ENCODE results near the gene TBC1D4. TPM values are rescaled to one million over a fixed set of nuclear protein-coding genes. Genes with fewer than 3 reads are reported as not detected.

The TBC1D4 gene, protein sequence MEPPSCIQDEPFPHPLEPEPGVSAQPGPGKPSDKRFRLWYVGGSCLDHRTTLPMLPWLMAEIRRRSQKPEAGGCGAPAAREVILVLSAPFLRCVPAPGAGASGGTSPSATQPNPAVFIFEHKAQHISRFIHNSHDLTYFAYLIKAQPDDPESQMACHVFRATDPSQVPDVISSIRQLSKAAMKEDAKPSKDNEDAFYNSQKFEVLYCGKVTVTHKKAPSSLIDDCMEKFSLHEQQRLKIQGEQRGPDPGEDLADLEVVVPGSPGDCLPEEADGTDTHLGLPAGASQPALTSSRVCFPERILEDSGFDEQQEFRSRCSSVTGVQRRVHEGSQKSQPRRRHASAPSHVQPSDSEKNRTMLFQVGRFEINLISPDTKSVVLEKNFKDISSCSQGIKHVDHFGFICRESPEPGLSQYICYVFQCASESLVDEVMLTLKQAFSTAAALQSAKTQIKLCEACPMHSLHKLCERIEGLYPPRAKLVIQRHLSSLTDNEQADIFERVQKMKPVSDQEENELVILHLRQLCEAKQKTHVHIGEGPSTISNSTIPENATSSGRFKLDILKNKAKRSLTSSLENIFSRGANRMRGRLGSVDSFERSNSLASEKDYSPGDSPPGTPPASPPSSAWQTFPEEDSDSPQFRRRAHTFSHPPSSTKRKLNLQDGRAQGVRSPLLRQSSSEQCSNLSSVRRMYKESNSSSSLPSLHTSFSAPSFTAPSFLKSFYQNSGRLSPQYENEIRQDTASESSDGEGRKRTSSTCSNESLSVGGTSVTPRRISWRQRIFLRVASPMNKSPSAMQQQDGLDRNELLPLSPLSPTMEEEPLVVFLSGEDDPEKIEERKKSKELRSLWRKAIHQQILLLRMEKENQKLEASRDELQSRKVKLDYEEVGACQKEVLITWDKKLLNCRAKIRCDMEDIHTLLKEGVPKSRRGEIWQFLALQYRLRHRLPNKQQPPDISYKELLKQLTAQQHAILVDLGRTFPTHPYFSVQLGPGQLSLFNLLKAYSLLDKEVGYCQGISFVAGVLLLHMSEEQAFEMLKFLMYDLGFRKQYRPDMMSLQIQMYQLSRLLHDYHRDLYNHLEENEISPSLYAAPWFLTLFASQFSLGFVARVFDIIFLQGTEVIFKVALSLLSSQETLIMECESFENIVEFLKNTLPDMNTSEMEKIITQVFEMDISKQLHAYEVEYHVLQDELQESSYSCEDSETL (N-terminal part only)
- total RNA-seq = 15.1 and 20.1 TPM in 2 replicates

DNA sequence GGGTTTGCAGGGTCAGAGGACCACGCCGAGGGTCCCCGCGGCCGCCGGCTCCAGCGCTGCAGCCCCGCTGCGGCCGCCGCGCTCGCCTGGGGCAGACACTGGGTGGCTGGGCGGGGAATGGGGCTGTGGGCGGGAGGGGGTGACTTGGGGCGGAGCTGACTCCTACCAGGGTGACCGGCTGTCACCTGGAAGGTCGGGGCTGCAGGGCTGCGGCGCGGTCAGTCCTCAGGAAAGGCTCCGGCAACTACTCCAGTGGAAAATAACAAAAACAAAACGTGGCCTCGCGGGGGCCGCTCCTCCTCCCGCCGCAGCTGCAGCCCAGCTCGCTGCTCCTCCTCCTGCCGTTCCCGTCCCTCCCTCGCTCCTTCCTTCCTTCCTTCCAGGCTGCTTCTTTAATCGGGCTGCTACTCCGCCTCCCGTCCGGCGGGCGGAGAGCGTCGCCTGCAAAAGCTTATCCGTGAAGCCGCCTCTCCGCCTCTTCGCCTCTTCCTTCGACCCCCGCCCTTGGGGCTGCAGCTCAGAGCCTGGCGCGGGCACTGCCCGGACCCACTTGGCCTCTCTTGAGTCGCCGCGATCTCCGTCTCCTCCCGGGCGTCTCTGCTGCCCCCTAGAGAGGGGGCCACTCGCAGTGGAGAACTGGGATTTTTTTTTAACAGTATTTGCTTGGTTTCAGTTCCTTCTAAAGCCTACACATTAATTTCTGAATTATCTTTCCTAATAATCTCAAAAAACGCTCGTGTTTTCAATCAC lies at the start of gene TBC1D4:
Gene TBC1D4 (minus strand): TSS at position 100 of the 750 bp plus-strand sequence. CDS start 402 bp downstream, outside the sequence.
- peak; percentile 82 for DNase-seq (ENCODE audit: low read depth)

DNA sequence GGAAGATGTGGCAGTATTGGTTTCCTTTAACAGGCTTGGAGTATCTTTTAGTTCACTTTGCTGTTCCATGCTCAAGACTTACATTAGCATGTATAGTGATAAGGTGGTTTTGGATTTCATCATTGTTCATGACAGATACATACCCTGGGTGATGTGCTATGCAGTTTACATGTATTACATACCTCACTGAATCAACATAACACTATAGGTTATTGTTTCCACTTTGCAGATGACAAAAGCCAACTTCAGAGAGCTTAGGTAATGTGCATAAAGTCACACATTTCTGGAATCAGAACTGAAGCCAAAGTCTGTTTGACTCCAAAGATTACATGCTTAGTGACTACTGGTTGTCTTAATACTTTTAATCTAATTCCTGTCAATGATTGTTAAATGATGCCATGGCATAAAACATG lies 48.6 kb upstream of the TBC1D4 start:
- DNase-seq (ENCODE audit: low read depth) = no peak

DNA sequence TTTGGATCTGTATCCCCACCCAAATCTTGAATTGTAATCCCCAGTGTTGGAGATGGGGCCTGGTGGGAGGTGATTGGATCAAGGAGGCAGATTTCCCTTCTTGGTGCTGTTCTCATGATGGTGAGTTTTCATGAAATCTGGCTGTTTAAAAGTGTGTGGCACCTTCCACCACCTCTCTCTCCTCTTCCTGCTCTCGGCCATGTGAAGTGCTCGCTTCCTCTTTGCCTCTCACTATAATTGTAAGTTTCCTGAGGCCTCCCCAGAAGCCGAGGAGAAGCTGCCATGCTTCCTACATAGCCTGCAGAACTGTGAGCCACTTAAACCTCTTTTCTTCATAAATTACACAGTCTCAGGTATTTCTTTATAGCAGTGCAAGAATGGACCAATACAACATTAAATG lies 40.0 kb upstream of the TBC1D4 start:
- DNase-seq (ENCODE audit: low read depth) = no peak

DNA sequence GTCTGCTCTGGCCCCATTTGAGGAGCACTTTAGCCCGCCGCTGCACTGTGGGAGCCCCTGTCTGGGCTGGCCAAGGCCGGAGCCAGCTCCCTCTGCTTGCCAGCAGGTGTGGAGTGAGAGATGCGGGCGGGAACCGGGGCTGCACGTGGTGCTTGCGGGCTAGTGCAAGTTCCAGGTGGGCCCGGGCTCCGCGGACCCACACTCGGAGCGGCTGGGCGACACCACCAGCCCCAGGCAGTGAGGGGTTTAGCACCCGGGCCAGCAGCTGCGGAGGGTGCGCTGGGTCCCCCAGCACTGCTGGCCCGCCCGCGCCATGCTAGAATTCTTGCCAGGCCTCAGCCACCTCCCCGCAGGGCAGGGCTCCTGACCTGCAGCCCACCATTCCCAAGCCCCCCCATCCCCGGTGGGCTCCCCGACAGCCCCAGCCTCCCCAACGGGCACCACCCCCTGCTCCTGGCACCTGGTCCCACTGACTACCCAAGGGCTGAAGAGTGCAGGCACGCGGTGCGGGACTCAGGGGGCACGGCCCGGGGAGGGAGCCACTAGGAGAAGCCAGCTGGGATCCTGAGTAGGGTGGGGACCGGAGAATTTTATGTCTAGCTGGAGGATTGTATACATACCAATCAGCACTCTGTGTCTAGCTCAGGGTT lies 36.6 kb upstream of the TBC1D4 start:
- no peak for DNase-seq (ENCODE audit: low read depth)

DNA sequence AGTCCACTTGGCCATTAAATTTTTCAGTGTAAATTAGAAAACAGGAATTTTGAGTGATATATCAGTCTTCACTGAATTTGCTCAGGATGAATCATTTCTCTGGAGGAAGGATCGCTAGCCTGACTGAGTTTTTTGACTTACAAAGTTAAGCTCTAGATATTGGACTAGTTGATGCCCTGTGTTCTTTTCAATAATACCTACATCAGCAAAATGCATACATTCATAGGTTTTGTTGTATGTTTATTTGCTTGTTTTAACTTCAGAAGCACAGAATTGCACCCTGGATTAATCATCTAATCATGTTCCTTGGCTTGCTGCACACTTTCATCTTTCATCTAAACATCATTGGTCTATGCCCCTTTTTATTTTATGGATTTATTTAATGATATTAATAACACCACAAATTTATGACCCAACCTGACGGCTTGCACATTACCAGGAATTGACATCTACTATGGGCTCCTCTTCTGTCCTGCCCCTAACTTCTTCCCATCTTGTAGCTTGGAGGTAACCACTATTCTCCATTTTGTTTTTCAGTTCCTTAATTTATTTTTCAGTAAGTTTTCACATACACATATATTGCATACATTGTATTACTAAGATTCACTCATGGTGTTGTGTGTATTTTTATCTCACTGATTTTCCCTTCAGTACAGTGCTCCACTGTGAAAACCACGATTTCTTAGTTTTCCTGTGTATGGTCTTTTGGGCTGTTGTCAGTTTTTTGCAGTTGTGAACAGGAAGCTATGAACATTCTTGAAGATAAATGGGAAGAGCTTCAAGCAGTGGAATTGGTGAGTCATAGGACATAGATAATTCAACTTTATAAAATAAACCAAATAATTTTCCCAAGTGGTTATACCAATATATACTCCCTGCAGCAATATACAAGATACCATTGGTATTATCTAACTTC lies 32.4 kb upstream of the TBC1D4 start:
- DNase-seq (ENCODE audit: low read depth) = no peak

DNA sequence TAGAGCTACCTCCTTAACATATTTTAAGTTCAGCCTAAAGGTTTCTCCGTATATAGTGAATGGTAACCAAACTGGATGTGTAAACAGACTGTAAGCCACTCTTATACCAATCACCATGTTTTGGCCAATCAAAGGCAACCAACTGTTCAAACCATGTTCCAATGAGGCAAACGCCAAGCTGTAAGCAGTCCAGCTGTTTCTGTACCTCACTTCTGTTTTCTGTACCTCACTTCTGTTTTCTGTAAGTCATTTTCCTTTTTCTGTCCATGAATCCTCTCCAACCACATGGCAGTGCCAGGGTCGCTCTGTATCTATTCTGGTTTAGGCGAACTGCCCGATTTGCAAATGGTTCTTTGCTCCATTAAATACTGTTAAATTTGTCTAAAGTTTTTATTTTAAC lies 31.3 kb upstream of the TBC1D4 start:
- no peak for DNase-seq (ENCODE audit: low read depth)

DNA sequence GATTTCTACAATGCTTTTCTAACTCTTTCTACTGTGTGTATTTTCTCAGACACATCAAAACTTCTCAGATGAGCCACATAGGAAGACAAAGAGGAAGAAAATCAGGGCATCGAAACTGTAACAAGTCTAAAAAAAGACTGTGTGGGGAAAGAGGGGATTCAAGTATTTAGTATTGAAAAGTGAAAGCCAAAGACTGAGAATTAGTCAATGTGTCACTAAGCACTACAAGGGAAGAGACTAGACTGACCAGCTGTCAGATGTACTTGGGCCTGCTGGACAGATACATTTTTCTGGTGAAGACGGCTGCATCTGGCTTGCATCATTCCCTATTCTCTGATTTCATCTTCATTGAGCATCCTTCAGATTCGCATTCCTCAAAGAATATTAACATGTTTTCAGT lies 30.3 kb upstream of the TBC1D4 start:
- no peak for DNase-seq (ENCODE audit: low read depth)

DNA sequence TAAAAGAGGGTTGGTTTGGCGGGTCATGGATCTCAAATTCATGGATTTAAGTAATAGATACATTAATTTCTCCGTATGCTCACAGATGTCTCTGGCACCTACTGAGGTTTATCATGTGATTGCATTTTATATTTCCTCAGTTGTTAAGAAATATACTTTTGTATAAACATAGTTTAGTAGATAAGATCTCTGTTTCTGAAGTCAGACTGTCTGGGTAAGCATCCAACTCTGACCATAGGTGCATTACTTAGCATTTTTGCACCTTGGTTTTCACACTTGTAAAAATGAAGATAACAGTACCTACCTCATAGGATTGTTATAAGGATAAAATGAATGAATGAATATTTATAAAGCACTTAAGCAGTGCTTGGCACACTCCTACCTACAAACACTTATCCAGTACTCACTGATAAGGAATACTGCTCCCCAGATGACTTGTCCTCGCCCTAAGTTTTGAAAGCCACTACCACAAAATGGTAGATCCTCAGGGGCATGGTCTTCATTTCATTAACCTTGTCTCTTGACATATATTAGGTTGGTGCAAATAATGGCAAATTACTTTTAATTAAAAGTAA lies 29.2 kb upstream of the TBC1D4 start:
- DNase-seq (ENCODE audit: low read depth) = no peak

DNA sequence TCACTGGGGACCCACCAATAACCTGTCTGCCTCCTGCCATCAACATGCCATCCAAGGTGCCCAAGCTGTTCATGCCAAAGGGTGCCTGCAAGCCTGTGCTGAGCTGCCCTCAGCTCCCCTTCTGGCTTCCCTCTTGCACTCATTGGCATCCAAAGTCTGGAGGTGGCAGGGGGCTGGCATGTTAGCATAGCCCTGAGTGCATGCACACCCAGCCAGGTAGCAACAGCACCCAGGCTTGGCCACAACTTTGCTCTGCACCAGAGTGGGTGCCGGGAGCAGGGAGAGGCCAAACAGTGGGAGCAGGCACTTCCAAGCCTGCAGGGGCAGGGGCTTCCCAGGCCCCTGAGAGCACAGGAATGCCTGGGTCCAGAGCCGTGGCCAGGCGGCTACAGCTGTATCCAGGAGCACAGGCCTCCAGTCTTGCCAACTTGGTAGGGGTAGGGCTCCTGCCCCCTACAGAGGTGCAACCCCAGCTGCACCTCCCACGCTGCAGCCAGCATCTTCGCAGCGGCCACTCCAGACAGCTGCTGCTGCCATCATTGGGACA lies 26.1 kb upstream of the TBC1D4 start:
- DNase-seq (ENCODE audit: low read depth) = no peak

DNA sequence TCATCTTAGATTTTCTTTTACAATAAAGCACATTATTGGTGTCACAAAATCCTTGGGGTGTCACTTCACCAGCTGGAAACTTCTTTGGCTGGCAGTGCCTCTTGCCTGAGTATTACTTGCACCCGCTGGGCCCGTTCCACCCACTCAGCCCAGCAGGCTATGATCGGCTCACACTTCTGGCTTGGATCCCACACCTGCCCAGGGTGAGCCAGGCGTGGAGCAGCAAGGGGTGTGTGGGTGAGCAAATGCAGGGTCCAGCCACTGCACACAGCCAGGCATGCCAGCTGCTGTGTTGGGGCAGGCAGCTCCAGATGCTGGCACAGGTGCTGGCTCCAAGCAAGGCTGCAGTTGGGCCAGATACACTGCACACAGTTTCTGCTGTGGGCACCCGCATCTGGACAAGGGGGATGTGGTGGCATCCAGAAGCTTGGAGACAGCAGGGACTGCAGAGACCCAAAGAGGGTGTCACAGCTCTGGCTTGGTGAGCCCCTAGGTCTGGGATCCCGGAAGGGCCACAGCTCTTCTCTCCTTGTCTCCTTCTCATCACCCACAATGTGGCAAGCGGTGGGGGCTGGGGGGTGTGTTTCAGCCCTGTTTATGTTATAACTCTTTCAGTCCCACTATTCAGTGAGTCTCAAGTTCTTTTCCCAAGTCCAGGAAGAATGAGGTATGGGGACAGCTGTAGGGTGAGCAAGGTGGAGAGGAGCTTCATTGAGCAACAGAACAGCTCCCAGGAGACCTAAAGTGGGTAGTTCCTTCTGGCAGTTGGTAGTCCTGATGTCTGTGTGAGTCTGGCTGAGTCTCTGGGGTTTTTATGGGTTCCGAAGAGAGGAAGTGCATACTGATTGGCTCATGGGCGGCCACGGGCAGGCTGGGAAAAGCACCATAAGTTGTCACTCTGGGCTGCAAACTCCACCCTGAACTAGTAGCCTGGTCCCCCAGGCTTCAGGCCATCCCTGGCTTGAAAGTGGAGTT lies 25.3 kb upstream of the TBC1D4 start:
- peak; percentile 34 for DNase-seq (ENCODE audit: low read depth)

DNA sequence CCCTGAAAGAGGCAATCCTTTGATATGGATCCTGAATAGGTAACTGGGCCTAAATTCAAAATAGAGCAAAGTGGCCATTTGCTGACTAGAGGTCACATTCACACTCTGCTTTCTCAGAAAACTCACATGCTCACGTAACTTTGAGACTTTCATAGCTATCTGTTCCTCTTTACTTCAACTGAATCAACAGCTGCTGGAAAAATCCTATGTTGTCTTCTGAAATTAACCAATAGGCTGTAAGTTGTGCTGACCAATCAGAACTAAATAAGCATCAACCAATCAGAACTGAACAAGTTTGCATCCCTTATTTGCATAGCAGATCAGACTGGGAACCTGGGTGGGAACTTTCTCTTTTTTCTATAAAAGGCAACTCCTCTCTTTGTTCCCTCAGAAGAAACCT lies 24.0 kb upstream of the TBC1D4 start:
- DNase-seq (ENCODE audit: low read depth) = no peak

DNA sequence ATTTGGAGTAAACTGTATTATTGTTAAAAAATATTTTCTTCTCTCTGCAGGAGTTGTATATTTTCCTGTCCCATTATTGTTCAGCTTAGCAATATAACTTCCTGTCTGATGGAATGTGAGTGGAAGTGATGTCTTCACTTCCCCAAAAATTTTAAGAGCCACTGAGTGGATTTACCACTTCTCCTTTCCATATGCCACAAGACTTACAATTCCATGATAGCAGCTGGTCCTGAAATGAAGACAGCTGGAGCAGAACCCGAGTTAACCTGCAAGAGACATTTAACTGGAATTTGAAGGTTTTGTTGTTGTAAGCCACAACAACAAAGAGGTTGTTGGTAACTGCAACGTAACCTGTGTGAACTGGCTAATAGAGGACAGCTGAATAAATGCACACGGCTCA lies 23.4 kb upstream of the TBC1D4 start:
- DNase-seq (ENCODE audit: low read depth) = no peak

DNA sequence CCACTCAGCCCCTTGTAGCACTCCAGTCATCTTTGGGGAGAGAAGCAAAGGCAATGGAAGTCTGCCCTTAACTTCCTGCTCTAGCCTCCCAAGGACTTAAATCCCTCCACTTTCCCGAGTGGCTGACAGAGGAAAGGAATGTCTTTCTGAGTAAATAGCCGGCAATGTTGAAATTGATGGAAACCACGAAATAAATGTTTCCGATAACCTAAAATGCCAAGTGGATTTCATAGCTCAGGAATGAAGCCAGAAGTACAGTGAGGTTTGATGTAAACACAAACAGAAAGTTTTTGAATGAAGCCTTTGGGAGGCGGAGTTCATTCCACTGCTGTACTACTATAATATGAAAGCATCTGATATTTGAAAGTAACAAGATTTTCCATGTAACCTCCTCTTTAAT lies 14.0 kb upstream of the TBC1D4 start:
- no peak for DNase-seq (ENCODE audit: low read depth)

DNA sequence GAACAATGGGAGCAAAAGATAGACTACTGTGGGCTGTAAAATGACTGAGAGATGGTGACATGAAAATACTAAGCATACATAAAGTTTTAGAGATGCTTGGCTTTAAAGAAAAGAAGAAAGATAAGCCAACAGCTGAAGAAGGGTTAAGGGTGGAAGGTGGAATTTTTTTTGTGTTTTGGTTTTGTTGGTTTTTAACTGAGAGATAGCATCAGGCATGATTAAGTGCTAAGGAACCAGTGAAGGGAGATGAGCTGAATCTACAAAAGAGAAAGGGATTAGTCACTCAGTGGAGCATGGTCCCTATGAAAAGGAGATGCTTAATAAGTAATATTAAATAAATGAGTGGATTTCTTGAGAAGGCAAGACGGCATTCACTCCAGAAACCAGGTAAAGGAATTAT lies 12.5 kb upstream of the TBC1D4 start:
- no peak for DNase-seq (ENCODE audit: low read depth)

DNA sequence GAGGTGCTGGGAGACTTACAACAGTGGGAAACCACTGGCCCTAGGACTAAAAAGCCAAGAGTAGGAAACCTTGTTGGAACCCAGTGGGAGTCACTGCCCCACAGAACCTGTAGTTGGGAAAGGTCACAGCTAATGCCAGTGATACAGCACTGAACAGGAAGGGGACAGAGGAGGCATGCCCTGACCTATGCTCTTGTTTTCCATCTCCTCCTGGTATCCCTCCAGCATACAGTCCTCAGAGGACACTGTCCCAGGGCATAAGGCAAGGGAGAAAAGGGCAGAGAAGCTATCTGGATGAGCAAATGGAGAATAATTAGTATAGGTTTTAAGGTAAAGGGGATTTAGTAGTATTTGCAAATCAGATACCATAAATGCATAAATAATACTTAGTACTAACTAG lies 11.2 kb upstream of the TBC1D4 start:
- DNase-seq (ENCODE audit: low read depth) = no peak

DNA sequence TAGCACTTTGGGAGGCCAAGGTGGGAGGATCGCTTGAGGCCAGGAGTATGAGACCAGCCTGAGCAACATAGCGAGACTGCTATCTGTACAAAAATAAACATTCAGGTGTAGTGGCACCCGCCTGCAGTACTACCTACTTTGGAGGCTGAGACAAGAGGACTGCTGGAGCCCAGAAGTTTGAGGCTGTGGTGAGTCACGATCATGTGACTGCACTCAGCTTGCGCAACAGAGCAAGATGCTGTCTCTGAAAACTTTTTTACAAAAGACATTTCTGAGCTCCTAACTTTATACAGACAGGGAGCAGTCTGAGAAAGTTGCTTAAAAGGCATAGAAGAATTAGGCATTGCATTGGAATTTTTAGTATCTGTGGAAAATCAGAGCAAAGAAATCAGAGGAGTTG lies 10.4 kb upstream of the TBC1D4 start:
- DNase-seq (ENCODE audit: low read depth) = no peak

DNA sequence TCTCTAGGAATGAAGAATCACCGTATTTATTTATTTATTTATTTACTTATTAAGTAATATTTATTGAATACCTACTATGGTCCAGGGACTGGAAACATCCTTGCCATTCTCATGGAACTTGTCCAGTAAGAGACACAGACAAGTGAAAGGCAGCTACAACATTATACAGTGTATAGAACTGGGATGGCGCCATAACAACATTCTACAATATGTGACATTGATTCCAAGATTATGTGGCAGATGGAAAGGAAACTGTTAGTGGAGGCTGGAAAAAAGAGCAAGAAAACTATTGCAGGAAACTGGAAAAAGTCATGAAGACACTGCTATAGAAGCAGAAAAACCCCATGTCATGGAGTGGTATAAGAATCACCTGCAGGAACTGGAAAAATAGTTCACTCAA lies 9.4 kb upstream of the TBC1D4 start:
- no peak for DNase-seq (ENCODE audit: low read depth)
